Lung (tissue), 12 donors: Measurements from ENCODE around the gene PKD2L1. TPM values are rescaled to one million over a fixed set of nuclear protein-coding genes. Genes with fewer than 3 reads are reported as not detected.

Source experiments
- ATAC-seq: fragments of 200-7000 bp; cut with Tn5 transposase; one replicate; pipeline ENCODE4 v1.9.1; 2020; ENCODE audit warnings: moderate number of reproducible peaks; ENCODE audit not compliant: insufficient read depth, low FRiP score
- DNase-seq, 3 donors: peaks; one replicate each; pipeline ENCODE4 v3.0.0-alpha.2; 2013 to 2017
- H3K27ac ChIP-seq, 2 donors: one replicate each; pipeline ENCODE4 v1.5.1; 2013; ENCODE audit warnings: mild to moderate bottlenecking in 2 of 2, moderate library complexity in 2 of 2, control low read depth in 1 of 2, inconsistent platforms in 1 of 2, low read depth in 1 of 2, low read length in 1 of 2
- H3K27me3 ChIP-seq, 3 donors: one replicate each; pipeline ENCODE4 v1.5.1; 2013; ENCODE audit warnings: low read length in 2 of 3; ENCODE audit not compliant: control insufficient read depth in 3 of 3, insufficient read depth in 3 of 3
- H3K36me3 ChIP-seq, 4 donors: one replicate each; pipeline ENCODE4 v1.5.1; 2013; ENCODE audit warnings: low read length in 4 of 4, mild to moderate bottlenecking in 1 of 4, moderate library complexity in 1 of 4; ENCODE audit not compliant: control insufficient read depth in 4 of 4, insufficient read depth in 4 of 4
- H3K4me1 ChIP-seq, 5 donors: one replicate each; pipeline ENCODE4 v1.5.1; 2013; ENCODE audit warnings: low read length in 5 of 5, mild to moderate bottlenecking in 2 of 5, moderate library complexity in 1 of 5; ENCODE audit not compliant: control insufficient read depth in 5 of 5, insufficient read depth in 5 of 5
- H3K4me3 ChIP-seq: one replicate; pipeline ENCODE4 v1.5.1; 2013; ENCODE audit warnings: mild to moderate bottlenecking, control low read depth, moderate library complexity
- H3K9ac ChIP-seq, 2 donors: one replicate each; pipeline ENCODE4 v1.5.1; 2013; ENCODE audit warnings: low read length in 2 of 2, control low read depth in 1 of 2; ENCODE audit not compliant: insufficient read depth in 1 of 2
- H3K9me3 ChIP-seq, 4 donors: one replicate each; pipeline ENCODE4 v1.5.1; 2013; ENCODE audit warnings: low read length in 3 of 4, mild to moderate bottlenecking in 1 of 4, moderate library complexity in 1 of 4; ENCODE audit not compliant: control insufficient read depth in 4 of 4, insufficient read depth in 3 of 4
- CTCF ChIP-seq: IDR thresholded peaks from 2 replicates; pipeline ENCODE4 v1.5.1; 2012; ENCODE audit warnings: mild to moderate bottlenecking; ENCODE audit errors: control extremely low read depth, extremely low read depth
- WGBS, 2 donors: extraction: QIAGEN DNeasy Blood & Tissue Kit; methylation state at CpG; one replicate each; pipeline ENCODE4 v1.1.7; 2013; 5-methylcytosine and 5-hydroxymethylcytosine counted together
- polyA plus RNA-seq, 2 donors: library from polyadenylated mRNA; stranded (reverse); fragments of 200-250 nt; gene quantifications; one replicate each; pipeline ENCODE4 v1.2.1, GENCODE V29; 2013
- total RNA-seq, 2 donors: library from RNA; depleted of rRNA in 1 of 2; stranded (reverse); fragments of >200 nt in 1 of 2; gene quantifications; one replicate each; pipeline ENCODE4 v1.2.1, GENCODE V29; 2014 to 2021
- donor health status: control.
- donor health status: control.
- donor health status: Bipolar disorder and iron deficiency.
- donor health status: healthy.
- donor health status: DM: yes; HTN: yes; CAD: no.

The PKD2L1 gene
- total and polyA plus RNA-seq, 4 donors: 0.46 to 1.5 (median 1.0) TPM

- Histone ChIP-seq H3K36me3 (peaks cover 23 to 54% (median 31%) of the 10 kb centered on the region in 4 donors), H3K9me3 (no peaks in the 10 kb centered on the region), H3K4me1 (no peaks in the 10 kb centered on the region), H3K27ac (no peak overlapping the region), H3K9ac (no peak overlapping the region), H3K4me3 (no peak overlapping the region), H3K27me3 (no peaks in the 10 kb centered on the region)
- no peak for DNase-seq
- no peak for ATAC-seq
- TF ChIP-seq CTCF: no peak
- 93 to 98% methylated on average over 5 of the region's 5 CpGs for WGBS, 2 donors
Measured at GRCh38 chr10:100253041-100253440, 77.0 kb downstream of the PKD2L1 start.

- Histone ChIP-seq H3K36me3 (peaks cover 20 to 48% (median 37%) of the 10 kb centered on the region in 4 donors), H3K27ac (no peak overlapping the region), H3K4me1 (no peaks in the 10 kb centered on the region), H3K4me3 (no peak overlapping the region), H3K9ac (no peak overlapping the region), H3K9me3 (no peaks in the 10 kb centered on the region), H3K27me3 (no peaks in the 10 kb centered on the region)
- TF ChIP-seq CTCF: no peak
- ATAC-seq: no peak
- 95 to 98% methylated on average over 7 of the region's 7 CpGs for WGBS, 2 donors
- DNase-seq: no peak
Measured at GRCh38 chr10:100248820-100249219, 81.2 kb downstream of the PKD2L1 start.

GRCh38 chr10:100245484-100246220 lies 84.4 kb downstream of the PKD2L1 start:
- H3K4me1 ChIP-seq: no peaks in the 10 kb centered on the region

More at GRCh38 chr10:100245484-100246220, 84.4 kb downstream of the PKD2L1 start:
- H3K36me3 ChIP-seq: peaks cover 27 to 51% (median 36%) of the 10 kb centered on the region in 4 donors
- TF ChIP-seq CTCF: no peak
- H3K9ac ChIP-seq: no peak overlapping the region
- DNase-seq: no peak
- WGBS, 2 donors: 92 to 98% methylated on average over 5 of the region's 5 CpGs
- no peak overlapping the region for H3K27ac ChIP-seq
- no peak for ATAC-seq
- no peaks in the 10 kb centered on the region for H3K9me3 ChIP-seq
- H3K4me3 ChIP-seq: no peak overlapping the region
- no peaks in the 10 kb centered on the region for H3K27me3 ChIP-seq
